Activated naive CD4-positive, alpha-beta T cell treated with anti-CD3 and anti-CD28 coated beads, Interleukin-2, amount 50 U/mL, for 16 hours (primary cell): ENCODE data around the gene GNB4.
A peak's percentile ranks its signal among the peaks of the same experiment; 100 is the strongest.

ENCODE experiments used
- DNase-seq: peaks from one replicate; pipeline ENCODE4 v3.0.0-alpha.2; 2020

The GNB4 gene

GRCh38 chr3:179348325-179349013 lies 102.8 kb downstream of the GNB4 start:
- DNase-seq = no peak

GRCh38 chr3:179347345-179348194 lies 103.7 kb downstream of the GNB4 start, which contains the start of gene MFN1:
Gene MFN1 (plus strand): TSS chr3:179347709. CDS start chr3:179348852, 1,143 bp downstream.
- DNase-seq = peak; percentile 90
